AML-193 (cell line): ENCODE results near the gene QKI.

Experiments
- DNase-seq, 2 experiments: peaks; one replicate each; lab custom pipeline; 2025; lab: John Stamatoyannopoulos, UW

The QKI gene

DNA sequence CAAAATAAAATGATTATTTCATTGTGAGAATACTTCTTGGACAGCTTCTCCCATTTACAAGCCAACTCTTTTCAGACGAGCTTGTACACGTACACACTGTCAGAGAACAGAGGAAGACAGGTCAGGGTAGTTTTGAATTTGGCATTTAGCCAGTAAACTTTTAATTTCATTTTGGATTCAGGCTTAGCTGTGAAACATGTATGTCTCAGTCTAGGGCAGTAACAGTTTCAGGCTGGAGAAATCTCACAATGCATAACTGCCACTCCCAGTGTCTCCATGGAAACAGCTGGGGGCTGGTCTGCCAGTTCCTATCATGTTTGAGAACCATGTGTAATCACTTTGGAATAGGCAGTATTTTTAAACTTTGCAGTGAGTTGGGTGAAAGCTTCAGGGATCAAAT, 22.0 kb upstream of the QKI start:
- DNase-seq: no peak

DNA sequence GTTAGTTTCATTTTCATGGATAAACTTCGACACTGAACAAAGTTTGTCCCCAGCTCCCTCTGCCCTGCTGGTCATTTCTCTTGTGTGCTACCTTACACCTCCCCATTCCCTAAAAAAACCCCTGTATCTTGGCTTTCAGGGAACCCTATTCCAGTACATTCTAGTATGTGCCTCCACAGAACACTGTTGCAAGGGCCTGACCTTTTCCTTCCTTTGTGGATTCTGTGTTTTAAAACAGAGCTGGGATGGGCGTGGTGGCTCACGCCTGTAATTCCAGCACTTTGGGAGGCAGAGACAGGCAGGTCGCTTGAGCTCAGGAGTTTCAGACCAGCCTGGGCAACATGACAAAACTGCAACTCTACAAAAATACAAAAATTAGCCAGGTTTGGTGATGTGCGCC, 20.6 kb upstream of the QKI start:
- no peak for DNase-seq

DNA sequence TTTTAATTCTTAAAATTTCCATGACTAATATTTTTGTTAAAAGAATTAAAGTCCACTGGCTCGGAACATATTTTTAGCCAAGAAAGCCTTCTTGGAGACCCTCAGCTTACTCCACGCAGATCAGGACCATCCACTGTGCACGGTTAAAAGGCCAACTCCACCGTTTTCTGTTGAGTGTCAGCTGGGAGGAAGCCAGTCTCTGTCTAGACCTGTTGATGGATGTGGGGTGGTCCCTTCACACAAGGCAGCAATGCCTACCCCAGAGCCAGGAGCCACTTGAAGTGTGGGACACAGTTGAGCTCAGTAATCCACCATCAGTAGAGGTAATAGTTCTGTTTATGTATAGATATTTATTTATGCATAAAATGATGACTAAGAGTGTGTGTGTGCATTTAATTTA, 19.9 kb upstream of the QKI start:
- DNase-seq: no peak

DNA sequence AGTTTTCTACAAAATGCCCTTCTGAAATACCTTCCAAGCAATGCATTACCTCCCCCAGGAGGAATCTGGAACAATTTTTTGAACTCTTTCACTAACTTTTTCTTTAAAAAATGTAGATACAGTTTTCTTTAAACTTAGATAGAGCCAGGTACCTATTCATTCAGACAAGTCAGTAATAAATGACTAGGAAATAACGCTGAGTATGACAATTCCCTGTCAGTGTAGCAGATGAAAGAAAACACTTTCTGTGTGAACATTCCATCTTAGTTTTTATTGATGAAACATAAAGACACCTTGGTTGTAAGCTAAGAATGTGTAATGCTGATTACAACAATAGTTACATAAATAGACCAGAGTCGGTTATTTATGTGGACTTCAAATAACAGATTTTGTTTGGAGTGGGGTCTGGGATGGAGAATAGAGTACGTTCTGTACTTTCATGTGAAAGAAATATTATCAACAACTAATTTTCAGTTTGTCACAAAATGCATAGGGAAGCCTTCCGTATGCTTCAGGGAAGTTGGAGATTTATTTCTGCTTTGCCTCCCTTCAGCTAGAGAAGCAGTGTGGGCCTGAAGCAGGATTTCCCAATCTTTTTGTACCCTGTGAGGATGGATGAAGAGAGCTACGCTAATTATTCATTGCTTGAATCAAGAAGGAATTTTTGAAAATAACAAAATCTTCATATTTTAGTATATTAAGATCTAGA, 19.2 kb upstream of the QKI start:
- DNase-seq: no peak

DNA sequence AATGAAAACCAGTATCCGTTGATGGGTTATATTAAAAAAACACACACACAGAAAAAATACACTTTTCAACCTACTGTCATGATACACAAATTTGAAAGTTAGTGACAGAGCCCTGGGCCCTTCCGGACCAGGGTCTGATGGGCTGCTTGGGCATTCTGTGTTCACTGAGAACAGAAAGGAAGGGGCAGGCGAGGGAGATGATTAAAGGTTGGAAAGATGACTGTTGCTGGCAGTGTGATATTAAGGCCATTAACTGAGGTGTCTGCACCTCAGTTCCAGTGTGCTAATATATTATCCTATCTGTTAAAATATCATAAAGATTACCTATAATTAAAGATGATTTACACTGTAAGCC, 18.7 kb upstream of the QKI start:
- no peak for DNase-seq

DNA sequence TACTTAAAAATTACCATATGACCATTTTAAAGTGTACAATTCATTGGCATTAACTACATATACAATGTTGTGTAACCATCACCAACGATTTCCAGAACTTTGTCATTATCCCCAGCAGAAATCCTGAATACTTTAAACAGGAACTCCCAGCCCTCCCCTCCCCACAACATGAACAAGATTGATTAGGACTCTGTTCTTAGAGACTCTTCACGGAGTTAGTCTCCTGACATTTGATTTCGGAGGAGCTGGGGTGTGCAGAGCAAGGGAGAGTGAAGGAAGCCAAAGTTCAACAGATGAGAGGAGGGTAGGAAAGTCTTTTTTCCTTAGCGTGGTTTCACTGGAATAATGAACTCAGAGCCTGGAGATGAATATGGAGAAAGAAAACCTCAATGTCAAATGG, 17.2 kb upstream of the QKI start:
- DNase-seq: no peak

DNA sequence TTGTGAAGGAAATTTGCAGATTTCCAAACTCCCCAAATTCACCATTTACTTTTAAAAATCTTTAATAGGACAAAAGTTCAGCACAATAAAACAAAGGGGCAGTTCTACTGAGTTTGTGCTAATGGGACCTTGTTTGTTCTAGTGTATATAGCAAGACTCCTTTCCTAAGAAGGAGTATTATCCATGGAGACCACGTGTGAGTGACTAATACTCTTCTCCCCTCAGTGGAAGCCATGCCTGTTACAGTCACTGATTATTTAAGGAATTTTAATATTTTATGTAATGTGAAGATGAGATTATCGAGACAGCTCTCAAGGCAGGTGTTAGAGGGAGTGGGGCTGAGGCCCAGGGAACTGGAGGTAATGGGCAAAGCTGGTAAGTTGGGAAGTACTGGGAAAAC, 16.4 kb upstream of the QKI start:
- DNase-seq: no peak

DNA sequence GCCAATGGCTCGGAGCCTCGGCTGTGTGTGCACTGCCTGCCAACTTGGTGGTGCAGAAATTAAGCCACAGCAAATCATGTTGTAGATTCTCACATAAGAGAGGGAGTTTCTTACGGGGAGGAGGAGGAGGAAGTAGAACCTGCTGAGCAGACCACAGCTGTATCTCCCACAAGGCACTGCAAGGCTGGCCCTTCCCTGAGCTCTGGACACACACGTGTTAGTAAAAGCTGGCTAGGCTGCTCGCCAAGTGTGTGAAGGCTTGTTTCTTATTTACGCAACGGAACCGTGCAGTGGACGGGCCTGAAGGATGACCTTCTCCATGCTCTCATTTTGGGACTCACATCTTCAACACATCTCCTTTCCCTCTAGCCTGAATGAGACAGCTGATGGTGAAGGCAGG, 15.7 kb upstream of the QKI start:
- DNase-seq: peak in 1 of 2 experiments; percentile 19

DNA sequence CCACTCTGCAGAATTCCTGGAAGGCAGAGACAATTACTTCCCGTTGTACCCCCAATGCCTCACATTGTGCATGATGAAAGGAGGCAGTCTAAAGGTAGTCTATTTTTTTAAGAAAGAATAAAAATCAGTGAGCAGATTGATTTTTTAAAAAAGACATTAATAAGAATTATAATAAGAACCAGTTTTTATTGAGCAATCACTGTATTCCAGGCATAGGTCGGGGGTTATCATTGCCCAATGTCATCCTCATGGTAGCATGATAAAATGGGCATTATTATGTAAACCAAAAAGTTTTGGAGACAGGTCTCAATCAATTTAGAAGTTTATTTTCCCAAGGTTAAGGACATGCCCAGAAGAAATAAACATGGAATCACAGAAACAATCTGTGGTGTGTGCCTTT, 14.0 kb upstream of the QKI start:
- no peak for DNase-seq

DNA sequence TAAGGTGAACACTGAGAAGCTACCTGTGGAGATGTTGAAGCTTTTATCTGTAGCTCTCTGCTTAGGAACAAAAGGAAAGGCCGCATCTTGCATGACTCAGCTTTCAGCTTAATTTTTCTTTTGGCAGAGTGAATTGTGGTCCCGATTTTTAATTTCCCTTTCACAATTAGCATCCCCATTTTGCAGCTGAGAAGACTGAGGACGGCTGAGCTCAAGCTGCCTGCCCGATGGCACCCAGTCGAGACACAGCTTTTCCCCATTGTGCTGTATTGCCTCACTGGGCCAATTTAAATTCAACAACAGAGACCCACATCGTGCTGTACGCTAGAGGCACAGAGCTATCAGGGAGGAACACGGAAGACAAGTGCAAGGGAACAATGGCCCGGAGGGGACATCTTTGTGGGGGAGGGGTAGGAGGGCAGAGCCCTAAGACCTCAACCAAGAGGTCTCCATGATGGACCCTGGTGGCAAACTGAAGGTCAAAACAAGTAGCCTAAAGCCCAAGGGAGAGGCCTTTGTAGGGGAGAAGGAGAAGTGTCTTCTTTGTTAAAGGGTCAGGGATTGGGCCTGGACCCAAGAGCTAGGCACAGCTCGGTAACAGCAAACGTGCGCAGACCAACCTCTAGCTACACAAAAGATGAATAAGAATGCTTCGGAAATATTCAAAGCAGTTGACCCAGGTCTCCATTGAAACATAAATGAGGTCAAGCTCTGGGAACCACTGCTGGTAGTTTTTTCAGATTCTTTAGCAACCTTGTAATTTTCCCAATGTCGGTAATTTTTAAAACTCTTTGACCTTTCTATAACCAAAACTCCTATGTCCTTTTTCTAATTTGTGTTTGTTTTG, 13.3 kb upstream of the QKI start:
- DNase-seq: no peak

DNA sequence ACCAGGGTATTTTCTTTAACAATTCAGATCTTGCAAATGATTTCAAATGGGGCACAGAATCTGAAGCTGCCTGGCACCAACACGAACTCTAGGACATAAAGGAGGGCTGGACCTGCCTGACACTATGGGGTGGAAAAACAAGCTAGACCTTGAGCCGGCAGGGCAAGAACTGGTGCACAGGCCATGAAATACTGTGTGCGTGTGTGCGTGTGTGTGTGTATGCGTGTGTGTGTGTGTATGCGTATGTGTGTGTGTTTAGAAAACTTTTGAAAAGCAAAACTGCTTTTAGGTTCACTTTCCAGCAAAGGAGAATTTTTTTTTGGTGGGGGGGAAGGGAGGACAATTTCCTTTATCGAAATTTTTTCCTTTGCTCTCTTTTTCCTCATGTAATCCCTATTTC, 11.9 kb upstream of the QKI start:
- no peak for DNase-seq

DNA sequence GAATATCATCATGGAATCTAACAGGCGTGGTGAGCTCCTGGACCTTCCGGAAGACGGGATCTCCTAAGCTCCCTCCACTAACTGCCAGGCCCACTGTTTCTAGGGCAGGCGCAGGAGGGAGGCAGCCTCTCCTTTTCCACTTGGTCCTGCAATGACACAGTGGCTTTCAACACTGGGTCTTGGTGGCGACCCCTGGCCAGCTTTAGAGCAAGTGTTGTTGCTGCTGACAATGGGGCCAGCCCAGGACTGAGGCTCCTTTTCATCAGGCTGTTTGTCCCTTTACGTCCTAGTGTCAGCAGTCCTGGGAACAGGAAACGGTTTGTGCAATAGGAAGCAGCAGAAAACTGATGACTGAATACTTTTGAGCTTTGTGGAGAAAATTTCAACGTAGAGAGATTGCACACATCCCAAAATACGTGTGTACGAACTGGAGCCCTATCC, 9.7 kb upstream of the QKI start:
- DNase-seq: peak; percentile 61 to 68

DNA sequence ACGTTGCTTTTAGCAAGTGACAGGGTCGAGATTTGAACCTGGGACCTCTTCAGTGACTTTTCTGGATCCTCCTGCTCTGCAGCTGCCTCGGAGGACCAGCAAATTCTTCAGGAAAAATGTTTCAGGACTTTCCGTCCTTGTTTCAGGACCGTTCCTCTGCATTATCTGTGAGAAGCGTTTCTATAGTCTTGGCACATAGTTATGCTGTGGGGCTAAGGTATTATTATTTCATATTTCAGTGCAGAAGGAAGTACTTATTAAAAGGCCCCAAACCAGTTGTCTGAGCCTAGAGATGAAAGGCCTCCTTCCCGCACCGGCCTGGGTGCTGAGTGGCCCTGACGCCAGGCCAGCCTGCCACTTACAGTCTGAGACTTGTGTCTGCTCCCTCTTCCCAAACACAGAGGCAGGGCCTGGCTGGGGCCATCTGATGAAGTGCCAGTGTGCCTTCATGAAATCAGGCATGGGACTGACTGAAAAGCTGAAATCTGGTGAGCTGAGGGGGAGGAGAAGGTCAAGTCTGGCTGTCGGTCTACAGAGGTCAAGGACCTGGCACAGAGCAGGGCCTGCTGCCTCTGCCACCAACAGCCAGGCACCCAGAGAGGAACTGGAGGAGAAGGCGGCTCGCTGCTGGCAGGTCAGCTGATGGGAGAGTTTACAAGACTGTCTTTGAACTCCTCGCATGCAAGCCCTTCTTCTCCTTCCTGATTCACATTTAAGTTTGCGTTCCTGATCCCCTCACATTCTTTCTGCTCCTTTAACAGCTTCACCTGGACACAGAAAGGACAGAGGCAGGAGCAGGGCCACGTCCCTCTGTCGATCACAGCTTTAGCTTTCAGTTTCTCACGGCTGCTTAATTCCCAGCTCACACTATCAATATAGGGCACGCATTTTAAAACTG, 8.9 kb upstream of the QKI start:
- peak; percentile 26 to 43 for DNase-seq

DNA sequence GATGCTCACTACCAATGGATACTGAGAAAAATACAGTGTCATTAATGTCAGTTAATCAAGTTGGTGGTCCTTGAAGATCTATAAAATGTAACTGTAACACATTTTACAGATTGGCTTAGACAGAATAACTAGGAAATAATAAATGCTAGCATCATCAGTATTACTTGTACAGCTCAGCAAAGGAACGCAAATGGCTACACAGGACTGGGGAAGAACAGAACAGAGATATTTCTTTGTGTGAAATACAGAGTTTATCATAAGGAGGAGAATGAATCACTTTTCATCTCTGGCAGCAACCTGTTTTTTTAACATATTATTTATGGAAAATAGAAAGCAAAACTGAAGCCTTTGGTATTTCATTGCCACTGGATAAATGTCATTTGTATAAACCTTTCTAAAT, 8.2 kb upstream of the QKI start:
- no peak for DNase-seq

DNA sequence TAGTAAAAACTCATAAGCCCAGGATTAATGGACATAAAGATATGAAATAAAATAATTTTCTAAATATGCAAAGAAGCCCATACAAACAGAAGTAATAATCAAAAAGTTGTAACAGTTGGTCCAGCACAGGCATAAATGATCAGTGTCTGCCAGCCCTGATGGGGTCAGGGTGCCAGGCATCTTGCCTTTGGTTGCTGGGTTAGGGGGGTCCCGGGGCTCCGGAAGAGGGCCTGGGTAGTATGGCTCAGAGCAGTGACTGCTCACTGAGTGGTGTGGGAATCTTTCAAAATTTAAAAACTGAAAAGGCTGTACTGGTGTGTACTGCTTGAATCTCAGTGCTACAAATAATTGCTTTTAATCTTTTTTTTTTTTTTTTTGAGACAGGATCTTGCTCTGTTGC, 7.7 kb upstream of the QKI start:
- DNase-seq: no peak

DNA sequence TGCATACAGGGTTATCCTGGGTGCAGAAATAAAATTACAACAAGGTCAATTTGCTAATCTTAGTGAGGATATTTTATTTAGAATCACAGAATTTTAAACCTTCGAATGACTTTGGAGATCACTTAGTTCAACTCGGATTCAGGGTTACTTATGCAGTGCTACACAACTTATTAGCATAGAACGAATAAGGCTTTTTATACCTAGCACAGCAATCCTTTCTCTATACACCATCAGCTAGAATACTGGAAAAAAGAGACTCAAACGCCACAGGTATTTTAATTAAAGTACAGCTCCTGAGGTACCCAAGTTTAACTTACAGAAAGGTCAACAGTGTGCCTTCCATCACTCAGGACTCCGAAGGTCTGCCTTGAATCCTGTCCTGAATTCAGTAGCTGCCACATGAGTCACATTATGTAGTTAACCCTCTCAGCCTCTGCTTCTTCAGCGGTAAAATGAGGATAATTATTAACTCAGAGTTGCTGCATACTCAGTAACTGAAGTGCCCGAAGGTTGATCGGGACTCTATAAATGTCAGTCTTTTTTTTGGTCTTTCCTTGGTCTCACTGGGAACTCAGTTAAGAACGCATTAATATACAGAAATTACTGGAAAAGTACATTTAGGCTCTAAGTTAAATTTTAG, 6.0 kb upstream of the QKI start:
- no peak for DNase-seq

DNA sequence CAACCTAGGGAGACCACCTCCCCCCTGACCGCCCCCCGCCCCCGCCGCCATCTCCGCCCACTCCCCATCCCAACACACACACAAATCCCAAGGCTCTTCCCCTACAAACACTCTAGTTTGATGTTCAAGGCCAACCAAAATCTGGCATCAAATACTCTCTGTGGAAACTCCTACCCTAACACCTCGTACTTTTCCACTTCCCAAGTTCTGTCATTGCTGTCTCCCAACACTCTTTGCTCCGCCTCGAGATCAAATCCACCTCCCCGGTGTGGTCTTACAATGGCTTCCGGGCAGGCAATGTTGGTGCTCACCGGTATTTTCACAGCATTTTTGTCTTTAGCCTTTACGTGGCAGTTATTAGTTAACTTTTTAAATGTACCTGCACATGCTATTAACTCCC, 4.8 kb upstream of the QKI start:
- no peak for DNase-seq

DNA sequence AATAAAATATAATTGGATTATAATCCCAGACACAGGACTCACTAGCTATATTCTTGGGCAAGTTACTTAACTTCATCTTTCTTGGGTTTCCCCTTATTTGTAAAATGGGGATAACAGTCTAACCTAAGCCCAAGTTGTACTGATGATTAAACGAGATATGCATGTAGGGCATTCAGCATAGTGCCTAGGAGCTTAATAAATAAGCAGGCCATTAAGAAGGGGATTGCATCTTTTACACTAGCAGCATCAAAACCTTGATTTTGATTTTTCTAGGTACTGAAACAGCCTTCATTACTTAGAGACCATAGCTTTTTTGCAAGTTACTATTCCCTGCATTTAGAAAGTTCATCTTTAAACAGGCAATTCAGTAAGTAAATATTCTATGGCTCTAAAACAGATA, 2.2 kb upstream of the QKI start:
- no peak for DNase-seq

DNA sequence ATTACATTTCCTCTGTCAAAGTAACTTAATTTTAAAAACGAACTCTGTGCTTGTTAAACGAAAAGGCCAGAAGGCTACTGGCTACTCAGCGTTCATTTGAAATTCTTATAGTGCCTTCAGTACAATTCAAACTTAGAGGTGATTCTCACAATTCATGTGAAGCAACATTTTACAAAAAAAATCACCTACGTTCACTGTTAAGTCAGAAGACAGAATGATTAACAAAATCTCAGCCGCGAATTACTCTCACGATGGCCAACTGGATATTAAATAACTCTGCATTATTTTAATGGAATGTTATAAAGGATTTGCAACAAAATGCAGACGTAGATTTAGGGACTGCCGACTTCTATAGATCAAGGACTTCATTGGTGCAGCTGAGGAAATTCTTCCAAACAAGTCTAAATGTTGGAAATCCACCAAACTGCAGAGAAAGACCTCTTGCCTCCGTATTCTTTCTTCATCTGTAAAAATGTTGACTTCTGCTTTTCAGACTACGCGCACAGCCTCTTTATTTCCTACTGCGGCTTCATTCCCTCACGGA, 1.6 kb upstream of the QKI start:
- DNase-seq: peak; percentile 37 to 41

DNA sequence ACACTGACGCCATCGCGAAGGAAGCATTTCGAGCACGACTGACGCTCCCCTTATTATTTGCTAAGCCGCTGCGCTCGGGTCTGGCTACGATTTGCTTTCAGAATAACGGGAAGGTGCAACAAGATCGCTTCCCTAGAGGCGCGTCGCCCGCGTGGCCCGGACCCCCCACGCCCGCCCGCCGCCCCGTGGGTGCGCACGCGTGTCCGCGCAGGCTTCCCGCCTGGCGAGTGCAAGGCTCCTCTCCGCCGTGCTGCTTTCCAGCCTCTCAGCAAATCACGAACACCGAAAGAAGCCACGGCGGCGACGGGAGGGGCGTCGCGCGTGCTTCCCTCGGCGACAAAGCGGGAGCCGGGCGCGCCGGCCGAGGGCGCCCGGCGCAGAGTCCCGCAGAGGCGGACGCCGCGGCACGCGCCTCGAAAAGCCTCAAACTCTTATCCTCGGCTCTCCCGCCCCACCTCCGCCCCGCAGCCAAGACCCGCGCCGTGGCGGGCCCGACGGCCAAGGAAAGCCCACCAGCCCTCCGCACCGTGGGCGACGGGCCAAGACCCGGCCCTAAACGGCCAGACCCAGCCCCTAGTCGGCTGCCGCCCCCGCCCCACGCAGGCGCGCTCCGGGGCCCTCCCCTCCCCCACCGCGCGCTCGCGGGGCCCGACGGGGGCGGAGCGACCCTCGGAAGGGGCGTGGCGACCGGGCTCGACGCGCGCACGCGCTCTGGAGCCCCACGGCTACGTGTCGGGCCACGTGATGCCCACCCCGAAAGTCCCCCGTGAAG, 987 bp upstream of the QKI start:
- DNase-seq: peak; percentile 14 to 28
